BJ (cell line): Measurements from ENCODE around the gene RAI14. TPM values are rescaled to one million over a fixed set of nuclear protein-coding genes. Genes with fewer than 3 reads are reported as not detected.
"Not testable (repeated sequence)": the region's sequence is repeated elsewhere in the genome, so short reads cannot be mapped to it uniquely, and the experiment has no call there.

Source experiments
- CTCF ChIA-PET: fragments of 350-600 bp; formaldehyde crosslinking; extraction: SDS; loops from one replicate; lab custom pipeline; 2021; ENCODE audit warnings: antibody characterized with exemption, inconsistent platforms; lab: Yijun Ruan, JAX
- POLR2A ChIA-PET: fragments of 300-600 bp; sonication (Branson Sonifier 250); formaldehyde crosslinking; extraction: SDS; loops from one replicate; lab custom pipeline; 2021; ENCODE audit warnings: antibody characterized with exemption; lab: Charles Lee
- DNase-seq: peaks from one replicate; pipeline ENCODE4 v3.0.0-alpha.2; 2011; ENCODE audit warnings: low read depth
- H3K27me3 ChIP-seq: 2 replicates; pipeline ENCODE4 v1.6.0; 2011; ENCODE audit warnings: low read length; ENCODE audit not compliant: control insufficient read depth, insufficient read depth
- H3K36me3 ChIP-seq: 2 replicates; pipeline ENCODE4 v1.5.1; 2011; ENCODE audit warnings: low read length; ENCODE audit not compliant: control insufficient read depth, insufficient read depth
- H3K4me3 ChIP-seq: 2 replicates; pipeline ENCODE4 v1.5.1; 2011; ENCODE audit warnings: low read depth, mild to moderate bottlenecking, control low read depth, low read length
- polyA plus RNA-seq: library from polyadenylated mRNA; depleted of rRNA; stranded (reverse); fragments of >200 nt; gene quantifications from 2 replicates; pipeline ENCODE4 v1.2.3, GENCODE V29; 2011
- TF ChIP-seq, protein P1 (sequence below): IDR thresholded peaks from 2 replicates; pipeline ENCODE4 v1.5.1; 2011; ENCODE audit warnings: low read depth, mild to moderate bottlenecking, control low read depth, inconsistent platforms, low read length, moderate library complexity; ENCODE audit not compliant: insufficient read depth

RAI14 gene
- polyA plus RNA-seq, 1 experiment, result 183 TPM

DNA sequence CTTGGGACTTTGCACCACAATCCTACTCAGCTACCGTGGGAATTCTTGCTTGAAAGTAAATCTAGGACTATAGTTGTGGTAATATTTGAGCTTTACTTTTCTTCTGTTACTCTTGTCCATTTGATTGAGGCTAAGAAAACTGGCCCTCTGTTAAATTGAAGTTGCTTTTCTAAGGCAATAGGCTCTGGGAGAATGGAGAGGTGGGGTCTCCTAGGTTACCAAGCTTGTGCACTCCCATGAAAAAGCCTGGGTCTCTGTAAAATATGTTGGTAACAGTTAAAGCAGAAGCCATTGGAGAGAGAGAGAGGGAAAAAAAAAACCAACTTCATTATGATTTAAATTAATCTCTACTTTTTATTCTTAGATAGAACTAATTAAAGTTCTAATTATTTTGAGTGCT is 68.6 kb downstream of the RAI14 start:
- Histone ChIP-seq H3K36me3 (peaks cover 2% of the 10 kb centered on the region; the same call in 1 of the 2 replicates), H3K4me3 (no peak overlapping the region), H3K27me3 (no peaks in the 10 kb centered on the region)
- TF ChIP-seq, protein P1, sequence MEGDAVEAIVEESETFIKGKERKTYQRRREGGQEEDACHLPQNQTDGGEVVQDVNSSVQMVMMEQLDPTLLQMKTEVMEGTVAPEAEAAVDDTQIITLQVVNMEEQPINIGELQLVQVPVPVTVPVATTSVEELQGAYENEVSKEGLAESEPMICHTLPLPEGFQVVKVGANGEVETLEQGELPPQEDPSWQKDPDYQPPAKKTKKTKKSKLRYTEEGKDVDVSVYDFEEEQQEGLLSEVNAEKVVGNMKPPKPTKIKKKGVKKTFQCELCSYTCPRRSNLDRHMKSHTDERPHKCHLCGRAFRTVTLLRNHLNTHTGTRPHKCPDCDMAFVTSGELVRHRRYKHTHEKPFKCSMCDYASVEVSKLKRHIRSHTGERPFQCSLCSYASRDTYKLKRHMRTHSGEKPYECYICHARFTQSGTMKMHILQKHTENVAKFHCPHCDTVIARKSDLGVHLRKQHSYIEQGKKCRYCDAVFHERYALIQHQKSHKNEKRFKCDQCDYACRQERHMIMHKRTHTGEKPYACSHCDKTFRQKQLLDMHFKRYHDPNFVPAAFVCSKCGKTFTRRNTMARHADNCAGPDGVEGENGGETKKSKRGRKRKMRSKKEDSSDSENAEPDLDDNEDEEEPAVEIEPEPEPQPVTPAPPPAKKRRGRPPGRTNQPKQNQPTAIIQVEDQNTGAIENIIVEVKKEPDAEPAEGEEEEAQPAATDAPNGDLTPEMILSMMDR, result no peak
- ChIA-PET POLR2A (no interaction called here), CTCF (interaction anchor here (0.8 to 1.0 kb wide), 2 partner anchors 10 to 238 kb away, joined by 3 read pairs; no protein-coding TSS in a partner anchor)
- no peak for DNase-seq

DNA sequence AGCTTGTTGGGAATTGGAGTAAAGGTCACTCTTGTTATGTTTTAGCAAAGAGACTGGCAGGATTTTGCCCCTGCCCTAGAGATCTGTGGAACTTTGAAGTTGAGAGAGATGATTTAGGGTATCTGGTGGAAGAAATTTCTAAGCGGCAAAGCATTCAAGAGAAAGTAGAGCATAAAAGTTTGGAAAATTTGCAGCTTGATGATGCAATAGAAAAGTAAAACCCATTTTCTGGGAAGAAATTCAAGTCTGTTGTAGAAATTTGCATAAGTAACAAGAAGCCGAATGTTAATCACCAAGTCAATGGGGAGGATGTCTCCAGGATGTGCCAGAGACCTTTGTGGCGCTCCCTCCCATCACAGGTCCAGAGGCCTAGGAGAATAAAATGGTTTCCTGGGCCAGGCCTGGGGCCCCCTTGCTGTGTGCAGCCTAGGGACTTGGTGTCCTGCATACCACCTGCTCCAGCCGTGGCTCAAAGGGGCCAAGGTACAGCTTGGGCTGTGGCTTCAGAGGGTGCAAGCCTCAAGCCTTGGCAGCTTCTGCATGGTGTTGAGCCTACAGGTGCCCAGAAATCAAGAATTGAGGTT is 71.1 kb downstream of the RAI14 start:
- H3K4me3 ChIP-seq, DNase-seq, H3K36me3 ChIP-seq, H3K27me3 ChIP-seq, POLR2A ChIA-PET: not testable (repeated sequence)
- CTCF ChIA-PET, result interaction anchor here (0.8 kb wide), 1 partner anchor 171 kb away, joined by 4 read pairs; no protein-coding TSS in a partner anchor

DNA sequence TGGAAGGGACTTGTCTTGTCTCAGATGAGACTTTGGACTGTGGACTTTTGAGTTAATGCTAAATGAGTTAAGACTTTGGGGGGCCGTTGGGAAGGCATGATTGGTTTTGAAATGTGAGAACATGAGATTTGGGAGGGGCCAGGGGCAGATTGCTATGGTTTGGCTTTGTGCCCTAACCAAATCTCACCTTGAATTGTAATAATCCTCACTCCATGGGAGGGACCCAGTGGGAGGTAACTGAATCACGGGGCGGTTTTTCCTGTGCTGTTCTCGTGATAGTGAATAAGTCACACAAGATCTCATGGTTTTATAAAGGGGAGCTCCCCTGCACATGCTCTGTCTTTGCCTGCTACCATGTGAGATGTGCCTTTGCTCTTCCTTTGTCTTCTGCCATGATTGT is 72.1 kb downstream of the RAI14 start:
- TF ChIP-seq, protein P1, result no peak
- DNase-seq, result no peak
- Histone ChIP-seq H3K27me3 (no peaks in the 10 kb centered on the region), H3K4me3 (no peak overlapping the region), H3K36me3 (peaks cover 3% of the 10 kb centered on the region; the same call in 1 of the 2 replicates)
- ChIA-PET CTCF (interaction anchor here (0.7 kb wide), 1 partner anchor 198 kb away, joined by 3 read pairs; no protein-coding TSS in a partner anchor), POLR2A (no interaction called here)

DNA sequence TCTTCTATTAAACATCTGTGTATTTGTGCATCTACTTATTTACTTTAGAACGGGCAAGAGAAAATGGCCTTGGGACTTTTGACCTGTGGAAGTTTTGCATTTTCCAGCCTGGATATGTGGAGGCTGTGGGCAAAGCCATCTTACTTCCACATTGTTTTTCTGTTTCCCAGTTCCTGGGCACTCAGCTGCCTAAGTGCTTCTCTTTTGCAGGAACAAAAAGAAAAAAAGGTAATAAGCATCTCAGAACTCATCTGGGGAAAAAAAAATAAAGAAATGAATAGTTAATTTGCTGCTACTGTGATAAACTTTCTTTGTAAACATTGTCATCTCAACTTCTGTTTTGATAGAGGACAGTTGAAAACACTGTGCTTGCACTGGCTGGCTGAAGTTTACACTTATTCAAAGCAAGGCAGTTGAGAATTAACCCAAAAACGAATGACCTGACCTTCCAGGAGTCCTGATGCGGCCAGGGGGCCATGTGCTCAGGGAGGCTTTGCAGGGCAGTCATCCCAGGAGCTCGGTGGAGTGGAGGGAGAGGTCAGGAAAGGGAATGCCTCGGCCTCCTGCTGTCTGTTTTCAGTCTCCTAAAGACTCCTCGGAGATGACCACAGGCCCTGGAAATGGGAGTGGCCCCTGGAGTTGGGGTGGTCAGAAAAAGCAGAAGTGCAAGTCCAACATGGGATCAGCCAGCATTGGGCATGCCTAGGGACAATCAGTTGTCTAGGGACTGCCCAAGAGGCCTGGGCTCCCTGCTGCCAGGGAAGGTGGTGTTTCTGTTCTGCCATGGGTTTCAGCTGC is 75.5 kb downstream of the RAI14 start:
- Histone ChIP-seq H3K4me3 (no peak overlapping the region), H3K36me3 (peaks cover 8% of the 10 kb centered on the region), H3K27me3 (no peaks in the 10 kb centered on the region)
- TF ChIP-seq, protein P1, result no peak
- POLR2A ChIA-PET, result no interaction called here
- no peak for DNase-seq
- CTCF ChIA-PET, result no interaction called here

DNA sequence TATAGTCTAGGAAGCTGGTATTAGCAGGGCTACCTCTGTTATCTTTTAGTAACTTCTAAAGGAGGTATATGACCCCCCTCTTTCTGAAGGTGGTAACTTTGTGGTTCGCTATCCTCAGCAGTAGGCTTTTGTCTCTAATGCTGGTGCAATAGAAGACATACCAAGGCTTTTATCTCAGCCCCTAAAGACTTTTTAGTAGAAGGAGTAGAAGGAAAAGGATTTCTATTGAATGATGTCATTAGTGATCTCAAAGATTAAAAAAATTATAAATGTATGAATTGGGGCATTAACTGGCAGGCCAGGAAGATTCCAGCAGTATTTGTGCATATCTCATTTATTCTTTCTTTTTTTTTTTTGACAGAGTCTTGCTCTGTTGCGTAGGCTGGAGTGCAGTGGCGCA is 78.2 kb downstream of the RAI14 start:
- TF ChIP-seq, protein P1, result no peak
- no peak for DNase-seq
- peaks cover 10% of the 10 kb centered on the region for H3K36me3 ChIP-seq
- POLR2A ChIA-PET, result no interaction called here
- CTCF ChIA-PET, result interaction anchor here (0.6 to 1.4 kb wide), 2 partner anchors 9 to 259 kb away, joined by 3 read pairs; no protein-coding TSS in a partner anchor
- H3K4me3 ChIP-seq, result no peak overlapping the region
- H3K27me3 ChIP-seq, result no peaks in the 10 kb centered on the region
